DMS 273 (cell line): Measurements from ENCODE around the gene OR8B3.
"Not testable (repeated sequence)": the region's sequence is repeated elsewhere in the genome, so short reads cannot be mapped to it uniquely, and the experiment has no call there.

Source experiments
- DNase-seq: peaks from one replicate; lab custom pipeline; 2025; ENCODE audit not compliant: unreplicated experiment; lab: John Stamatoyannopoulos, UW

OR8B3 gene, protein sequence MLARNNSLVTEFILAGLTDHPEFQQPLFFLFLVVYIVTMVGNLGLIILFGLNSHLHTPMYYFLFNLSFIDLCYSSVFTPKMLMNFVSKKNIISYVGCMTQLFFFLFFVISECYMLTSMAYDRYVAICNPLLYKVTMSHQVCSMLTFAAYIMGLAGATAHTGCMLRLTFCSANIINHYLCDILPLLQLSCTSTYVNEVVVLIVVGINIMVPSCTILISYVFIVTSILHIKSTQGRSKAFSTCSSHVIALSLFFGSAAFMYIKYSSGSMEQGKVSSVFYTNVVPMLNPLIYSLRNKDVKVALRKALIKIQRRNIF

DNA sequence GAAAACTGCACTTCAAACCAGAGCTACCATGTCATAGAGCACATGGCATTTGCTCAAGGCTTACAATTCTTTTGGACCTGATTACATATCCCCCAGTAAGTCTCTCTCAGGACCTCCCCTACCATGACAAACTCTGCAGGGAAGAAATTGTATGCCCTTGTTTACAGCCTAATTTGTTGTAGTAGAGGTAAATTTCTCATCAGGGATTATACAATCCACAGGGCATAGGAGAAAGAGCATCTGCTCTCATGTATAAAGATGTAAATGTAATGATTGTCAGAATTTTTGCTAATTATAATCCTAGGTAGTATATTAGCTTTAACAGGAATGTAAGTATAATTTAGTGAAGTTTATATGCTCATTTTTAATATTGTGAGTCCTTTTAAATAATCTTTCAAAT is at the start of gene OR8B3:
OR8B3 (minus strand) TSS at position 101 of the 400 bp plus-strand sequence. CDS start 1,673 bp downstream, outside the sequence.
- DNase-seq: no peak

- no peak for DNase-seq
These were observed 48.1 kb upstream of the OR8B3 start for GRCh38 chr11:124446916-124447315.

GRCh38 chr11:124445646-124446150 is 46.9 kb upstream of the OR8B3 start, which contains the start of gene OR8B8:
Gene OR8B8, minus strand, starts transcription at chr11:124445696. Its CDS starts 4,611 bp downstream, at chr11:124441085.
- DNase-seq: no peak

DNA sequence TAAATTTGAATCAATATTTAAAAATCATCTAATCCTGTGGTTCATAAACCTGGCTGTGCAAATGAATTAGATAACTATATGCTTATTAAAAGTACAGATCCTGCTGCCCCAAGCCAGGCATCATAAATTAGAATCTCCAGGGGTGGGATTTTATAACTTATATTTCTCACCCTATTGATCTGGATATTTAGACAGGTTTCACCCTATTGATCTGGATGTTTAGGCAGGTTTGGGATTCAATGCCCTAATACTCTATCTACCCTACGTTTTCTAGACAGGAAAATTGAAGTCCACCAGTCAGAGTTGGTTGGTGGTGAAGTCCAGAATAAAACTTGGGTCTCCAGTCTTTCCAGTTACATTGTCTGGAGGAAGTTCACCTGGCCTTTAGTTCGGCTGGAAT is 44.0 kb upstream of the OR8B3 start:
- DNase-seq: no peak

DNA sequence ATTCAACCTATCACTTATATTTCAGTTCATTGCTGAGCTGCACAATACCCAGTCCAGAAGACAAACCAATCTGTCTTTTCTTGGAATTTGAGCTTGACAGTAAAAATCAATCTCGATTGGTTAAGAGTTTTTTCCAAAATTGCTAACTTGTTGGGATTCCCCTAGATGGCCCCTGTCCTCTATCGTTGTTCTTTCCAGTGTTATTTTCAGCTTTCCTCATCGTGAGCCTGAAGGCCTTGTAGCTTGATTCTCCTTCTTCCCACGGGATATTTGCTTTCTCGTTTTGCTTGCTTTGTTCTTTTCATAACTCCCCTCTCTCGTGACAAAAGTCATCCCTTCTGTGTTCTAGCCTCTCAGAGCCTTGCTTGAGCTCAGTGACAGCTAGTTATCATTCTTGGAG is 43.6 kb upstream of the OR8B3 start:
- no peak for DNase-seq

- DNase-seq: no peak
These were observed 42.7 kb upstream of the OR8B3 start for GRCh38 chr11:124441519-124441918.

DNA sequence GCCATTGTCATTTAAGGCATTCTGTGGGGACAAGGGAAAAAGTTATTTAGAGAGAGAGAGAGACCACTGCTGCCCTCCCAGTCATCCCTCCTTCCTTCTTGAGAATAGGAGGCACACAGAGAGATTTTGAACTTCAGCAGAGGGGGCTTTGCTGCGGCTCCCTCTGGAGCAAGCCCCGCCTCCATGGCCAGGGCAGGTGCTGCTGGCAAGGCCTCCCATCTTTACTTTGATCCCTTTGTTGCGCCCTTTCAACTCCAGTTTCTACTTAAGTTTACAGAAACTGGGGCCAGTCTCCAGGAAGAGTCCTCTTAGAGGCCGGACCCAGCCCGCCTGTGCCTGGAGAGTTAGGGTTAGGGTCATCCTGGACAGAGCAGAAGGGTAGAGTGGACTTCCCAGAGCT is 42.3 kb upstream of the OR8B3 start:
- no peak for DNase-seq

DNA sequence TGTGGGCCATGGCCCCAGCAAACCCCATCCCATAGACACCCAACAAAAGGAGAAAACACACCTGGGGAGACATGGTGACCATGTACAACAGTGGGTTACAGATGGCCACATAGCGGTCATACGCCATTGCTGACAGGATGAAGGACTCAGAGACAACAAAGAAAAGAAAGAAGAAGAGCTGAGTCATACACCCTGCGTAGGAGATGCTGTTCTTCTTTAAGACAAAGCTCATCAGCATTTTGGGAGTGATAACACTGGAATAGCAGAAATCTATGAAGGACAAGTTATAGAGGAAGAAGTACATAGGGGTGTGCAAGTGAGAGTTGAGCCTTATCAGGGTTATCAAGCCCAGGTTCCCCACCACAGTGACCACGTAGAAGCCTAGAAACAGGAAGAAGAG is 41.8 kb upstream of the OR8B3 start:
- no peak for DNase-seq

DNA sequence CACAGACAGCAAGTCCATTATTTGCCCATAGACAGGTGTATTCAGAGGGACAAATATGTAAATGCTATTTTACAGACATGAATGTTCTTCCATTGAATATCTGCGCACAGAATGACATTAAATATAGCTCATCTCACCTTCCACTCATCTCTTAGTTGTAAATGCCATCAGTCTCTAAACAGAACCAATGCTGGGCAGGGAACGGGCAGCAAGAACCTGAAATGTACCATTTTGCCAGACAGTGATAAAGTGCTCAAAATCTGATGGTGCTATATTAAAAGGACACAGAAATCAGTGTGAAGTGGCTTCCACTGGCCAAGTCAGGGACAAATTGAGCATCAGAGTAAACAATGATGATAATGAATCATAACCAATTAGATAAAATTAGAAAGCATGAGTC is 35.9 kb upstream of the OR8B3 start:
- DNase-seq: no peak

GRCh38 chr11:124429599-124429998 is 30.8 kb upstream of the OR8B3 start:
- DNase-seq: no peak

GRCh38 chr11:124424384-124424921 is 25.6 kb upstream of the OR8B3 start, which contains the start of gene OR8B4:
Gene OR8B4, minus strand, starts transcription at chr11:124424871. Its CDS starts 0 bp downstream, at chr11:124424871.
- no peak for DNase-seq

DNA sequence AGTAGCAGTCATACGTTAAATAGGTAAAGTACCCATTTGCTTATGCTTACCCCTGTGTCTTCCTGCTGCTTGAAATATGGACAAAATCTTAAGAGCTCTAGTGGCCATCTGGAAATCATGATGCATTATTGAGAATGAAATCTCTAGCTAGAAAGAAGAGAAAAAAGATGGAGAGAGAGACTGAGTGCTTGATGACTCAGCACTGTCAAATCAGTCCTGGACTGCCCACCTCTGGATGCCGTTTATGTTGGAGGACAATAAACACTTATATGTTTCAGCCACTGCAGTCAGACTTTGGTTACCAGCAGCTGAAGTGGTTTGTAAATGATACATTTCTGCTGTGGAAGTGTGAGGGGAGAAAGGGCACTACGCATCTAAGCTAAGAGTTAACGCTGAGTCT is 22.2 kb upstream of the OR8B3 start:
- DNase-seq: no peak

- DNase-seq: peak; percentile 43
These were observed 16.6 kb upstream of the OR8B3 start for GRCh38 chr11:124415356-124415923.

DNA sequence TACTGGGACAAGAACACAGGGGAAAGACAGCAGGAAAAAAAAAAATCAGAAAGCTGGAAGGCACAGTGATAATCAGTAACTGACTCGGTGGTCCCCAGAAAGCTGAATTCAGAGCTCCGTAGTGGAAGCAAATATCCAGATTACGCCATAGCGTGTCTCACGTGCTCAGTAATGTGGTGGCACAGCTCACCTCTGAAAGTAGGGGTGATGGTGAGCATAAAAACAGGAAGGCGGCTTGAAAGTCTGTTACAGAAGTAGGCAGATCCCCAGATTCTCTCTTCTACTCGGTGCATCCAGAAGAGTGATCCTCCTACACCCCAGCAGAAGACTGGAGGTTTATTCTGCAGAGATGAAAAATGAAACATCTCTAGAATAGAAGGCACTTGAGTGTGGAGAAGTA is 11.1 kb upstream of the OR8B3 start:
- DNase-seq: no peak

GRCh38 chr11:124405581-124405980 is 6.8 kb upstream of the OR8B3 start:
- DNase-seq: no peak

DNA sequence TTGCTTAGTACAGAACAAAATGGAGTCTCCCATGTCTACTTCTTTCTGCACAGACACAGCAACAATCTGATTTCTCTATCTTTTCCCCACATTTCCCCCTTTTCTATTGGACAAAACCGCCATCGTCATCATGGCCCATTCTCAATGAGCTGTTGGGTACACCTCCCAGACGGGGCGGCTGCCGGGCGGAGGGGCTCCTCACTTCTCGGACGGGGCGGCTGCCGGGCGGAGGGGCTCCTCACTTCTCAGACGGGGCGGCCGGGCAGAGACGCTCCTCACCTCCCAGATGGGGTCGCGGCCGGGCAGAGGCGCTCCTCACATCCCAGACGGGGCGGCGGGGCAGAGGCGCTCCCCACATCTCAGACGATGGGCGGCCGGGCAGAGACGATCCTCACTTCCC is 4.4 kb upstream of the OR8B3 start:
- DNase-seq: not testable (repeated sequence)

DNA sequence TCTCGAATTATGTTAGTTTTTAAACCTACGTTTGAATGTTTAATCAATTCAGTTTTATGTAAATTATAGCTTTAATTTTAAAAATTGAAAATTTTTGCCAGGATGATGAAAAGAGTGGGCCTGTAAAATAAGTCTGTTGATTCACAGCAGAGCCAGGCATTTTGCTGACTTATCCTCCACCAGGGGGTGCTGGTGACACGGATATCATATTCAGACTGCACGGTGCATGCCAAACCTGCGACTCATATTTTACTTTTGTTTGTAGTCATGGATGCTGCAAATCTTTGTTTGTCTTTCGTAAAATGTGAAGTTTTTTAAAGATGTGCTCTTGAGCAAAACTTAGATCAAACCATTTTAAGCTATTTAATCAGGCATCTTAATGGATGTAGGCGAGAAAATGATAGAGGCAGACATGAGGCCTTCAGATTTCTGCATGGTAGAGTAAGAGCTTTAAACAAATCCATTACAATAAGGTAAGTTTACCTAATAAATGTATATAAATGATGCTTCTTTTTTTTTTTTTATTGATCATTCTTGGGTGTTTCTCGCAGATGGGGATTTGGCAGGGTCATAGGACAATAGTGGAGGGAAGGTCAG is 3.6 kb upstream of the OR8B3 start:
- DNase-seq: peak; percentile 69

DNA sequence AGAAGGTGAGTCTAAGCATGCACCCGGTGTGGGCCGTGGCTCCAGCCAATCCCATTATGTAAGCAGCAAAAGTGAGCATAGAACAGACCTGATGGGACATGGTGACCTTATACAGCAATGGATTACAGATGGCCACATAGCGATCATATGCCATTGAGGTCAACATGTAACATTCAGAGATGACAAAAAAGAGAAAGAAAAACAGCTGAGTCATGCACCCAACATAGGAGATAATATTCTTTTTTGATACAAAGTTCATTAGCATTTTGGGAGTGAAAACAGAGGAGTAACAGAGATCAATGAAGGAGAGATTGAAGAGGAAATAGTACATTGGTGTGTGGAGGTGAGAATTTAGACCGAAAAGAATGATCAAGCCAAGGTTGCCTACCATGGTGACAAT is 2.0 kb downstream of the OR8B3 start:
- not testable (repeated sequence) for DNase-seq

DNA sequence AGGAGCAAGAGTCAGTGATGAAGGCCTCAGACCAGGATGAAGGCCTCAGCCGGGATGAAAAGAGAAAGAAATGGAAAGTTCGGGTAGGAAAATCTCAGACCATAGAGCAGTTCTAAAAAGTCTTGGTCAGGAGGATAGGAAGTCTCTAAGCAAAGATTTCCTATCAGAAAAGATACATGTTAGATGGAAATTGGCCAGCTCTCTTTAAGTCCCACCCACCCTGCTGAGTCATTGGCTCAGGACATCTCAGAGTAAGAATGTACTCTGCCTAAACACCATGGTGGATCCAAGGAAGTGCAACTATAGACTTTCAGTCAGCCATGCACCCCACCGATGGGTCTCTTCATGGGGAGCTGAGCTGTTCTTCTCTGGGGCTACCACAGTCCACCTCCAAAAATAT is 4.4 kb downstream of the OR8B3 start:
- DNase-seq: no peak

DNA sequence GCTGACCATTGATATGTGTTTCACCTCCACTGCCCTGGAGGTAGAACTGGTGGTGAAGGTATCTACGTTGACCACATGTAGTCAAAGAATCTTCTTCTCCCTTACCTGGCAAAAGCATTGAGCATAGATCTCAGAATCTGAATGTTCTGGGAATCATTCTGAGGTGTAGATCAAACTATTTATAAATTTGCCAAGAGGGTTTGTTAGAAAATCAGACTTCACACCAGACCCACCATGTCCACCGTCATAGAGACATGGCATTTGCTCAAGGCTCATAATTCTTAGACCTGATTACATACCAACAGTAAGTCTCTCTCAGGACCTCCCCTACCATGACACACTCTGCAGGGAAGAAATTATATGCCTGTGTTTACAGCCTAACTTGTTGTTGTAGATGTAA is 14.4 kb downstream of the OR8B3 start, which contains the start of gene OR8B2:
OR8B2 (minus strand) TSS at position 101 of the 400 bp plus-strand sequence. CDS start 1,156 bp downstream, outside the sequence.
- no peak for DNase-seq

DNA sequence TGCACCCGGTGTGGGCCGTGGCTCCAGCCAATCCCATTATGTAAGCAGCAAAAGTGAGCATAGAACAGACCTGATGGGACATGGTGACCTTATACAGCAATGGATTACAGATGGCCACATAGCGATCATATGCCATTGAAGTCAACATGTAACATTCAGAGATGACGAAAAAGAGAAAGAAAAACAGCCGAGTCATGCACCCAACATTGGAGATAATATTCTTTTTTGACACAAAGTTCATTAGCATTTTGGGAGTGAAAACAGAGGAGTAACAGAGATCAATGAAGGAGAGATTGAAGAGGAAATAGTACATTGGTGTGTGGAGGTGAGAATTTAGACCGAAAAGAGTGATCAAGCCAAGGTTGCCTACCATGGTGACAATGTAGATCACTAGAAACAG is 16.0 kb downstream of the OR8B3 start:
- not testable (repeated sequence) for DNase-seq

DNA sequence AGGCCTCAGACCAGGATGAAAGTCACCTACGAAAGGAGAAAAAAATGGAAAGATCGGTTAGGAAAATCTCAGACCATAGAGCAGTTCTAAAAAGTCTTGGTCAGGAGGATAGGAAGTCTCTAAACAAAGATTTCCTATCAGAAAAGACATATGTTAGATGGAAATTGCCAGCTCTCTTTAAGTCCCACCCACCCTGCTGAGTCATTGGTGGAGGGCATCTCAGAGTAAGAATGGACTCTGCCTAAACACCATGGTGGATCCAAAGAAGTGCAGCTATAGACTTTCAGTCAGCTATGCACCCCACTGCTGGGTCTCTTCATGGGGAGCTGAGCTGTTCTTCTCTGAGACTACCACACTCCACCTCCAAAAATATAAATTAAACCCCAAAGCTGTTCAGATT is 18.2 kb downstream of the OR8B3 start:
- DNase-seq: no peak
